ENCODE measurements around the gene RARS2. TPM values are rescaled to one million over a fixed set of nuclear protein-coding genes. Genes with fewer than 3 reads are reported as not detected.
"Not testable (repeated sequence)": the region's sequence is repeated elsewhere in the genome, so short reads cannot be mapped to it uniquely, and the experiment has no call there.

The RARS2 gene
- total RNA-seq, 1 experiment from 2014 or later = 29.8 TPM

DNA sequence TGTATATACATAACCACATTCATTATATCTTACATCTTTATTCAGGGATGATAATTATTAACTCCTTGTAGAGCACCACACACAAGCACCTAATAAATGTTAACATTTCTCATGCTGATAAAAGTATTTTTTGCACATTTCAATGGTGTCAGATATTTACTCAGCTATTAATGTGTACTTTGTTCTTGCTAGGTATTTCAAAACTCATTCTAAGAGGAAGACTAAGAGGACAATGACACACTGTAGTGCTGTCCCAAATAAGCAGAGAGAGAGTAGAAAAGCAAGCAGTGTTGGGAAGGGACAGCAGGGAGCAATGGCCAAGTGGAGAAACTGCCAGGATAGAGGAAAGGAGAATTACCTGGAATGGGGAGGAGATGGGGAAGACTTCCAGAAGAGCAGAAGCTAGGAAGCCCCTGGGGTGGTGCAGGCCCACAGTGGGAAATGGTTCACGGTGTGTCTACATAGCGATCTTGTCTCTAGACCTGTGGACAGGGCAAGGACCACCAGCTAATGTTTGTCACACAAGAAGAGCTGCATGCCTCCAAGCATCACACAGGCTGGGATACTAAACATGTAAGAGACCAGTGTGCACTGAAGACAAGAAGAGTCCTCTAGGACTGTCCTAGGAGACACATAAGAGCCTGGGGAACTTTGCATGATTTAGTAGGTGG, 55.3 kb downstream of the RARS2 start:
- in situ Hi-C loops (cut with HindIII; ENCODE audit: low pct_unique_long_range_greater_than_20kb, low sequenced_read_pairs) = loop anchor here (5.0 kb wide), 1 partner anchor 47 kb away; no protein-coding TSS in a partner anchor
- DNase-seq (ENCODE audit: low read depth) = no peak

DNA sequence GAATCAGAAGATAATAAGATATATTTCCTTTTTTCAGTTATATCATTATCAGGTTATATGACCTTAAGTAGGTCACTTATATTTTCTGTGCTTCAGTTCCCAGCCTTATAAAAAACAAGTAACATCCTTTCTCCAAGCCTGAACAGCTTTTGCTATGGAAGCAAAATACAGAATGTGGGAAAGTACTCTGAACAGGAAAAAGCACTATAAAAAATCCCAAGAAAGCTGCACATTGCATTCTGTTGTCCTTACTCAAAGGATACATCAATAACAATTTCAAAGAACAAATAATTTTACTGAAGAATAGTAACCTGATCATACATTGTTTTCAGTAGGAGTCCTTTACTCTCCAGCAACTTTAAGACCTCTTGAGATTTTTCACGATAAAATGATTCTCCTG, 60.6 kb downstream of the RARS2 start:
- in situ Hi-C loops (cut with HindIII; ENCODE audit: low pct_unique_long_range_greater_than_20kb, low sequenced_read_pairs) = no loop called here
- no peak for DNase-seq (ENCODE audit: low read depth)

DNA sequence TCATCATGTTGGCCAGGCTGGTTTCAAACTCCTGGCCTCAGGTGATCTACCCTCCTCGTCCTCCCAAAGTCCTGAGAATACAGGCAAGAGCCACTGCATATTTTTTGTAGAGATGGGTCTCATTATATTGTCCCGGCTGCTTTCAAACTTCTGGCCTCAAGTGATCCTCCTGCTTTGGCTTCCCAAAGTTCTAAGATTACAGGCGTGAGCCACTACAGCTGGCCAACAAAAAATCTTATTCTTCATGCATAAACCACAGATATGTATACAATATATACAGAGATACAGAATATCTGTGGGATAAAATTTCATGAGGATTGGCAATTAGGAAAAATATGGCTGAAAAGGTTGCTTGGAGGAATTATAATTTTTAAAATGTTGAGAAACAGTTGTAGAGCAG, 67.1 kb downstream of the RARS2 start:
- in situ Hi-C loops (cut with HindIII; ENCODE audit: low pct_unique_long_range_greater_than_20kb, low sequenced_read_pairs) = no loop called here
- DNase-seq (ENCODE audit: low read depth) = no peak

DNA sequence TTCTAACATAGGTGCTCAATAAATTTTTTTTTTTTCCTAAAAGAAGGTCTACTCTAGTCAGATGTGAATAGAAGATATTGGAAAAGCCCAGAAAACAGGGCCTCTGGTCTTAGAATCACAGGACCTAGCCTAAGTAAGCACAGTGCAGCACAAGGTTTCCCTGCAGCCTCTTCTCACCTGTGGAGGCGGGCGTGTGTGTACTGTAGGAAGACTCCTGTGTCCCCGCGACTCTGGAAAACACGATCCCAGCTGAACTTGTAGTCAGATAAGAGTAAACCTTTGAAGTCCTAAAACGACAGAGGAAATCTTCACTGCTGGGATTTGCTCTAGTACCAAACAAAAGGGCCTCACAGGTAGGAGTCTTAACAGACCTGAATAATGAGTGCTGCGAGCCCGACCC, 71.3 kb downstream of the RARS2 start:
- in situ Hi-C loops (cut with HindIII; ENCODE audit: low pct_unique_long_range_greater_than_20kb, low sequenced_read_pairs) = no loop called here

DNA sequence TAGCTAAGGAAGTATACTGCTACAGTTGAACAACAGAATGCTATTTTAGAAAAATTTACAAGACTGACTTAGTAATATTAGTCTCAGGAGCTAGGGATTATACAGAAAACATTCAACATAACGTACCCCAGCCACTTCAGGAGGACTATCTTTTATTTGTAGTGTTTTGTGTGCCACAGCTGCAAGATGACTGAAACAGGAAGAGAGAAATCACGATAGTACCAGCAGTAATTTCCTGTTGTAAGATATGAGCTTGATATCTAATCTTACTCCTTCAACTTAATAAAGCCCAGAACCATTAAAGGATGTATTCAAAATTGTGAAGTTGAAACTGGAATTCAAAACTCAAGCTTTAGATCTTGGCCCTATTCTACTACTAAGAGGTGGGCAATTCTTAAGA, 75.0 kb downstream of the RARS2 start:
- in situ Hi-C loops (cut with HindIII; ENCODE audit: low pct_unique_long_range_greater_than_20kb, low sequenced_read_pairs) = no loop called here
- DNase-seq (ENCODE audit: low read depth) = no peak

More for the DNA sequence above, 71.3 kb downstream of the RARS2 start:
- DNase-seq (ENCODE audit: low read depth) = no peak

DNA sequence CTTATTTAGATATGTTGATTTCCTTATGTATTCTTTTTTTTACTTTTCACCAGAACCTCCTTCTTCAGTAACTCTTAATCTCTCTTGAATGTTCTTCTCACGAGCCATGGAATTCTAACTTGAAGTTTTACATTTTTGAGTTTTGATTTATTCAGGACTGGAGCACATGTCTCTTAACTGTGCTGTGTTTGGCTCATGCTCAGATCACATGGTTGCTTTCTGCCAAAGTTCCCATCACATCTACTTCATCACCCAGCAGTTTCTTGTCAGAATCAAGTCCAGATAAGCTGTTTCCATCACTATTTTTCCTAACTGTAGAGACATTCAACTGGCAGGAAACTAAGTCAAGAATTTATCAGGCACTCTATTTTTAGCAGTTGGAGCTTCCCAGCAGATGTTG, 85.3 kb downstream of the RARS2 start:
- in situ Hi-C loops (cut with HindIII; ENCODE audit: low pct_unique_long_range_greater_than_20kb, low sequenced_read_pairs) = no loop called here
- DNase-seq (ENCODE audit: low read depth) = no peak

DNA sequence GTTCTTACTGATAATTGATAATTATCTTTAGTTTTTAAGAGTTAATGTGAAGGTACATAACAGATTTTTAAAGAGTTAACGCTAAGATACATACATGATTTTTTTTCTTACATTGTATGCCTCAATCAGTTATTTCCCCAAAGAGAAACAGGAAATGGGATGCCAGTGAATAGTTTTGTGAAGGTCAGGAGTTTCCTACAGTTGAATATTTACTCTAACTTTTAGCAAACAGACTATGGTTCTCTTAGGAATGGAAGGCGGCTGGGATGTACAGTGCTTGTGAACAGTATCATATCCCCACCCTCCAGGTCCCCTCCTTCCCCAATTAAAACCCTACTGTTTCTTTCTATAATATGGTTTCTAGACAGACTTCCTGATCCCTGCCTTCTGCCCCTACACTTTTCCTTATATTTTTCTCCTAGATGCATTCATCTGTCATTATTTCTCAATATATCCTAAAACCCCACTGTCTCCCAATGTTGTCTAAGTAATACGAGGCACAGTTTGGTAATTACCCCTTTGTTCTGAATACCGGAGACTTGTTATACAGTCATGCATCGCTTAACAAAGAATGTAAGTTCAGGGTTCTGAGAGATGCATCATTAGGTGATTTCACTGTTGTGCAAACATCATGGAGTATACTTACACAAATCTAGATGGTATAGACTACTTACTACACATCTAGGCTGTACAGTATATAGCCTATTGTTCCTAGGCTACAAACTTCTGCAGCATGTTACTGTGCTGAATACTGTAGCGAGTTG, 87.8 kb downstream of the RARS2 start:
- in situ Hi-C loops (cut with HindIII; ENCODE audit: low pct_unique_long_range_greater_than_20kb, low sequenced_read_pairs) = no loop called here
- DNase-seq (ENCODE audit: low read depth) = peak; percentile 32

DNA sequence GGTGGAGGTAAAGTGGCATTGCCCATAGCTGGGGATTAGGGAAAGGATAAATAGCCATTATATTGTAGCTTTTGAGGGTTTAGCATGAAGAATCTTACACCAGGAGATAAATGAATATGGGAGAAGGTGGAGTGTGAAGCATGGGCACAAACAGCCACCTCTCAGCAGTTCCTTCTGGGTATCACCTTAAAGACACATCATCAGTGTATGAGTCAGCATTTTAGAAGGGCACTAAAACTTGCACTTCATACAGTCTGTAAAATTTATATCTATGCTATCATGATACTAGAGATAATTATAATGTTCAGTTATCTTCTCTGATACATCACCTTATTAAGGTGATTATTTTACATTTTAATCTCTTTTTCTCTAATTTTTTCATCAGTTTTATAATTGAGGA, 91.7 kb downstream of the RARS2 start:
- in situ Hi-C loops (cut with HindIII; ENCODE audit: low pct_unique_long_range_greater_than_20kb, low sequenced_read_pairs) = no loop called here
- DNase-seq (ENCODE audit: low read depth) = no peak

DNA sequence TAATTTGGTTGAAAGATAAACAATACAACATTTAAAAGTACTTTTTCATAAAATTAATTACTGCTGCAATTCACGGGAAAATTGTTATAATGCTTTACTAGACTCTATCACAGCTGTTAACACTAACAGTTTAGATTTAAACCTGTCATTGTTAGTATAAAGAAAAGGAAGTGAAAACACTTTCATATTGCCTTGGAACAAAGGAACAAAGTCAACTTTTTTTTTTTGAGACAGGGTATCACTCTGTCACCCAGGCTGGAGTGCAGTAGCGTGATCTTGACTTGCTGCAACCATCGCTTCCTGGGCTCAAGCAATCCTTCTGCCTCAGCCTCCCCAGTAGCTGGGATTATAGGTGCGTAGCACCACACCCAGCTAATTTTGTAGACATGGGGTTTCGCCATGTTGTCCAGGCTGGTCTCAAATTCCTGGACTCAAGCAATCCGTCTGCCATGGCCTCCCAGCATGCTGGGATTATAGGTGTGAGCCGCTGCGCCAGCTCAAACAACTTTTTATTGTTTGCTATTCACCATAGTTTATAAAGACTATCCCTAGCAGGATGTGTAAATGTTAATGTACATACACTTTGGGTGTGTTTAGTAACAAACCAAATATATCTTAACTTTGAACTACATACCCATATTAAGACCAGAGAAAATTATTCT, 94.9 kb downstream of the RARS2 start:
- DNase-seq (ENCODE audit: low read depth) = no peak
- in situ Hi-C loops (cut with HindIII; ENCODE audit: low pct_unique_long_range_greater_than_20kb, low sequenced_read_pairs) = no loop called here

DNA sequence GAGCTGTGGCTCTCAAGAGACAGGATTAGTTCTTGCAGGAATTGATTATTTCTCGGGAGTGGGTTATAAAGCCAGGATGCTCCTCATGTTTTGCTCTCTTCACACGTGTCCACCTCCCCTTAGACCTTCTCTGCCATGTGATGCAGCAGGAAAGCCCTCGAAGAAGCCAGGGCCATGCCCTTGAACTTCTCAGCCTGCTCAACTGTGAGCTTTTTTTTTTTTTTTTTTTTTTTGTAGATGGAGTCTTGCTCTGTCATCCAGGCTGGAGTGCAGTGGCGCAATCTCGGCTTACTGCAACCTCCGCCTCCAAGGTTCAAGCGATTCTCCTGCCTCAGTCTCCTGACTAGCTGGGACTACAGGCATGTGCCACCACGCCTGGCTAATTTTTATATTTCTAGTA, 100.5 kb downstream of the RARS2 start:
- in situ Hi-C loops (cut with HindIII; ENCODE audit: low pct_unique_long_range_greater_than_20kb, low sequenced_read_pairs) = loop anchor here (5.0 kb wide), 1 partner anchor 43 kb away; no protein-coding TSS in a partner anchor
- DNase-seq (ENCODE audit: low read depth) = not testable (repeated sequence)

DNA sequence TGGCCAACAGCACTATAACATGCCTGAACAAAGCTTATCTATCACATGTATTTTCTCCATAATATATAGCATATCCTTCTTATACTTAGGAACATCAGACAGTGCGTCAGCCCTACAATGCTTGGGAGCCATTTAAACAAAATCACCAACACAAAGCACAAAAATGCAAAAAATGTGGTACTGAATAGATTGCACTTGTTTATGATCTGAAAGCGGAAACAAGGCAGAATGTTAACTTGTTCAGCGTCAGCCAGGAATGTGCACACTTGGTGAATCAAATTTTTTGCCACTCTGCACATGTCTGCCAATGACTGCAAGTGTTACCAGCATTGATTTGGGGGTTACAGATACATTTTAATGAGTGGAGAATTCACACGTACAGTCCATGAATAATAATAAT, 102.2 kb downstream of the RARS2 start:
- no peak for DNase-seq (ENCODE audit: low read depth)
- in situ Hi-C loops (cut with HindIII; ENCODE audit: low pct_unique_long_range_greater_than_20kb, low sequenced_read_pairs) = loop anchor here (5.0 kb wide), 1 partner anchor 45 kb away; no protein-coding TSS in a partner anchor

DNA sequence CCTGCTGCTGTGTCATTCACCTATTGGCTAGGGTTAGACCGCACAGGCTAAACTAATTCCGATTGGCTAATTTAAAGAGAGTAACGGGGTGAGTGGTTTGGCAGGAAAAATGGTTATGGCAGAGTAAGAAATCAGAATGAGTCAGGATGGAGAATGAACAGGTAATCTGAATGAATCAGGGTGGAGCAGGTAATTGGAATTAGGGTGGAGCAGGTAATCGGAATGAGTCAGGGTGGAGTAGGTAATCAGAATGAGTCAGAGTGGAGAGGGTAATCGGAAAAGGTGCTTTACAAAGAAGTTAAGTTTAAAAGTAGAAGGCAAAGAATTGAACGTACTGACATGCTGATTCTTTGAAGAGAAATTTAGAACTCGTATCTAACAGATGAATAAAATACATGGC, 105.3 kb downstream of the RARS2 start:
- DNase-seq (ENCODE audit: low read depth) = no peak

DNA sequence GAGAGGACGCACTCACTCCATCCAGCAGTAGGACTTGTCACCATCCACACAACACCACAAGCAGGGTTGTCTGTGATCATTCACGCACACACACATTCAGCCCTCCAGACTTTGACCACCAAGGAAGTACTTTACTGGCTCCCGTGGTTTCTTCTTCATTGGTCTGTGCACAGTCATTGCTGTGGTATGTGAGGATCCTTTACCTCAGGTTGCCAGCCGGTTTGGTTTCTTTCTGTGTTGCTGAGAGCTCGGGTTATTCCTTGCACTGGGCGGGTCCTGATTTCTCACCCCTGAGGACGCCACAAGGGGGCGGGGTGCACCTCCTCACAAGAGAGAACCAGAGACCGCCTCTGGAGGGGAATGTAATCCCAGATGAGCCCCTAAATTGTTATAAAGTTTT, 105.9 kb downstream of the RARS2 start:
- DNase-seq (ENCODE audit: low read depth) = peak; percentile 84
- in situ Hi-C loops (cut with HindIII; ENCODE audit: low pct_unique_long_range_greater_than_20kb, low sequenced_read_pairs) = no loop called here

More for the DNA sequence above, 105.3 kb downstream of the RARS2 start:
- in situ Hi-C loops (cut with HindIII; ENCODE audit: low pct_unique_long_range_greater_than_20kb, low sequenced_read_pairs) = no loop called here

DNA sequence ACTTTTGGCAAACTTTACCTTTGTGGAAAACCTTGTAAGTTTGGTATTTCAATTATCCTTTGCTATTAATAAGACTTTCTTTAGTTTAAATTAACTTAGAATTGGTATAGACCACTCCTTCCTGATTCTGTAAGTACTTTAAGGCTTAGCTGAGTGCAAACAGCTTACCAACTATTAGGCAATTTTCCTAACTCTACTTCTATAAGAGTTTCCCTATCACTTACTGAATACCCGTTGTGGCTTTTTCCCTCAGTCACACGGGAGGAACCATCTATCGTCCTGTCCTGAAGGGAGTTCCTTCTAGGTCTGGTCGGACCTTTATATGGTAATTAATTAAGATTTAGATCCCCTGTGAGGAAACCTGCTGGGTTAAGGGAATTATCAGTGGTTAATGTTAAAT, 107.4 kb downstream of the RARS2 start:
- no peak for DNase-seq (ENCODE audit: low read depth)
- in situ Hi-C loops (cut with HindIII; ENCODE audit: low pct_unique_long_range_greater_than_20kb, low sequenced_read_pairs) = no loop called here

DNA sequence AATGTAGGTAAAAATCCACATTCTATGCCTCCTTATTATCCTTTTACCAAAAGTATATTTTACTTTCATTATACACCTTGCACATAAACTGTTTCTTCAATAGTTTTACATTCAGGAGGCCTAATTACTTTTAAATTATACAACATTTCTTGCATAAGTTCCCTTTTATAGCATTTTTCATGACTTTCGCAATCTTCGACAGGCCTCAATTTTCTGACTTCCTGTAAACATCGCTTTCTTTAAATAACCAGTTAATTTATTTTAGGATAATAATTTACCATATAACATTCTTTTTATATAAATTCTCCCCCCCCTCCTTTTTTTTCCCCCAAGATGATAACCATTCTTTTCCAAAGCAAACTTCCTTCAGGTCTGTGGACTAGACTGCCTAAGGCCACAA, 107.9 kb downstream of the RARS2 start:
- in situ Hi-C loops (cut with HindIII; ENCODE audit: low pct_unique_long_range_greater_than_20kb, low sequenced_read_pairs) = no loop called here
- DNase-seq (ENCODE audit: low read depth) = no peak

DNA sequence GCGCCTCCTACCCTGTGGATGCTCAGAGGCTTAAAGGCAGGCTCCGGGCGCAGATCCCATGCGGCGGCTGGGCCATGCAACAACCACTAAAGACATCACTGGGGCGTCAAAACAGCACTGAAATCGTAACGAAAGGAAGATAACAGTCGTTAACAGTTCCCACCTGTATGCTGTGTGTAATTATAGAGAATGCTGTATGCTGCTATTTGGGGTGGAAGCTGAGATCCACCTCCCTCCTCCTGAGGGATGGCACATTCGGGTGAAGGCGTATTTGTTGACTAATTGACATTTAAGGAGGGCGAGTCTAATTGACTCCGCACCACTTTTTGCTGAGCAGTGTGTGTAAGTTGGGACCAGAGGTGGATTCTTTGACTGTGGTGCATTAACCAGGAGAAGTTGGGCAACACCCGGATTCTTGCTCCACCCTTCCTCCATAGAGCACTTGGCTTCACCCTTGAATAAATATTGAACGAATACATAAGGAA, 116.3 kb downstream of the RARS2 start:
- DNase-seq (ENCODE audit: low read depth) = no peak
- in situ Hi-C loops (cut with HindIII; ENCODE audit: low pct_unique_long_range_greater_than_20kb, low sequenced_read_pairs) = no loop called here

DNA sequence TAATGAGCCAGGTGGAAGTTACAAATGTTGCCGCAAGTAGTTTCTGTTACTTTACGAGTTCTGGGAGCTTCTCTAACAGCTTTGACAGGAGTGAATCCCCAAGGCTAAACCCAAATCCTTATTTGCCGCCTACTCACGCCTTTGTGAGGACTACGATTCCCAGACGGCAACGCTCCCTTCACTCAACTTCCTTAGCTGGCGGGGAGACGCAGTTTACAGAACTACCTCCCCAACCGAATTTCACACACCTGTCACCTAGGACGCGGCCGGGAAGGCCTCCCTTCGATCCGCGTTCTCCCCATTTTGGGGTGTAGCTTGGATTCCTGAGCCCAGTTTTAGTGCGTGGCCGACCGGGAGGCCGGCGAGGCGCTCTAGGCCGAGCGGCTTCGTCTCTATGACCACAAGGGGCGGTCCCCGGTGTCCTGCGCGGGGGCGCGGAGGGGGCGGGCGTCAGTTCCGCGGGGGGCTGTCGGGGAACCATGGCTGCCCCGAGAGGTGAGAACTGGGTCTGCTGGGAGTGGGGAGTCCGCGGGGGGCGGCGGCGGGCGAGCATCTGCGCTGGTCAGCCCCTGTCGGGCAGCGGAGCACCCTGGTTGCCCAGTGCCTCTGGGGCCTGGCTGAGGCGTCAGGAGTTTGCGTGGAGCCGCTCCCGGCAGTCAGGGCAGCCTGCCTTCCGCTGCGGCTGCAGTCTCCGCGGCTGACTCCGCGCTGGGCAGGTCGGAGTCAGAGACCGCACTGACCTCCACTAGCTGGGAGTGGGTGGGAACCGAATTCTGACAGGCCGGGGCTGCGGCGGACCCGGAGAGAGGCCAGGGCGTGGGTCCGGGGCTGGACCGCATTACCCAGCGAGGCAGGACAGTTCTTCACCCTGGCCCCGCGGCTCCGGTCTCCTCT, 117.0 kb downstream of the RARS2 start, which contains the start of gene SLC35A1:
SLC35A1 (plus strand) TSS at position 450 of the 894 bp plus-strand sequence; CDS start at position 480, 30 bp downstream.
- in situ Hi-C loops (cut with HindIII; ENCODE audit: low pct_unique_long_range_greater_than_20kb, low sequenced_read_pairs) = no loop called here
- DNase-seq (ENCODE audit: low read depth) = peak; percentile 84

DNA sequence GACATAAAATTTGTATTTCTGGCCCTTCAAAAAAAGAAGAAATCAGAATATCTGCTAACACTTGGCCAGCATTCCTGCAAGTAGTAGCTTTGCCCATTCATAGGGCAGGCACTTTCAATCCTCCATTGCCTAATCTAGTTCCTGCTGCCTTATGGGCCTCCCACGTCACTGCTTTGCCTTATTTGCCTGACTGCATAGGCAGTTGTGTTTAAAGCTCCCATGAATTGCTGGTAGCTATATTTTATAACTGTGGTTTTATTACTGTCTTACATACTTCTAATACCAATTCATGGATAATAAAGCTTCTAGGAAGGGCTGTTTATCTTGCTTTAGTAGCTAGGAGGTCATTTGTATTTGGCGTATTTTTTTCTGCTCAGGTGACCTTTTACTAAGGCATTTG, 124.7 kb downstream of the RARS2 start:
- in situ Hi-C loops (cut with HindIII; ENCODE audit: low pct_unique_long_range_greater_than_20kb, low sequenced_read_pairs) = no loop called here
- DNase-seq (ENCODE audit: low read depth) = no peak

Measured in Caki2 (cell line).